Keratinocyte (primary cell): ENCODE data around the gene BCAP31. TPM values are rescaled to one million over a fixed set of nuclear protein-coding genes. Genes with fewer than 3 reads are reported as not detected.

Experiments used
- DNase-seq: peaks from one replicate; pipeline ENCODE4 v3.0.0-alpha.2; 2011; ENCODE audit warnings: low read depth, missing footprints, low spot score
- FAIRE-seq: peaks from 2 replicates; lab custom pipeline; 2011; peaks lifted over from hg19 to GRCh38; lab: Jason Lieb, UNC
- H2AFZ ChIP-seq: 2 replicates; pipeline ENCODE4 v1.6.0; 2012; ENCODE audit warnings: low read length, control low read depth, inconsistent platforms; ENCODE audit not compliant: control insufficient read depth
- H3K27ac ChIP-seq: 2 replicates; pipeline ENCODE4 v1.5.1; 2011; ENCODE audit warnings: low read length; ENCODE audit not compliant: control insufficient read depth, insufficient read depth
- H3K27me3 ChIP-seq: 3 replicates; pipeline ENCODE4 v1.6.0; 2011; ENCODE audit warnings: low read length; ENCODE audit not compliant: control insufficient read depth, insufficient read depth; ENCODE audit errors: extremely low read depth
- H3K36me3 ChIP-seq, 2 experiments: 2 replicates in 1 of 2; 3 replicates in 1 of 2; pipeline ENCODE4 v1.5.1; 2011; ENCODE audit warnings: low read length in 2 of 2, mild to moderate bottlenecking in 1 of 2; ENCODE audit not compliant: control insufficient read depth in 2 of 2, insufficient read depth in 2 of 2; ENCODE audit errors: extremely low read depth in 1 of 2
- H3K4me1 ChIP-seq: 3 replicates; pipeline ENCODE4 v1.5.1; 2011; ENCODE audit warnings: low read length; ENCODE audit not compliant: control insufficient read depth, insufficient read depth; ENCODE audit errors: extremely low read depth
- H3K4me2 ChIP-seq: 3 replicates; pipeline ENCODE4 v1.6.0; 2011; ENCODE audit warnings: low read depth, low read length; ENCODE audit not compliant: control insufficient read depth, insufficient read depth; ENCODE audit errors: extremely low read depth
- H3K4me3 ChIP-seq, 3 experiments: fragments of 200-600 bp in 1 of 3; sonication (generic) in 1 of 3; 2 replicates in 2 of 3; 3 replicates in 1 of 3; pipeline ENCODE4 v1.5.1; 2011 to 2016; ENCODE audit warnings: low read length in 3 of 3, mild to moderate bottlenecking in 3 of 3, control low read depth in 2 of 3, inconsistent platforms in 1 of 3, low read depth in 1 of 3, mixed read lengths in 1 of 3, mixed run types in 1 of 3, moderate library complexity in 1 of 3; ENCODE audit not compliant: control insufficient read depth in 2 of 3, insufficient read depth in 2 of 3; ENCODE audit errors: extremely low read depth in 1 of 3
- H3K79me2 ChIP-seq: 2 replicates; pipeline ENCODE4 v1.6.0; 2012; ENCODE audit warnings: low read length; ENCODE audit not compliant: control insufficient read depth, insufficient read depth
- H3K9ac ChIP-seq: 3 replicates; pipeline ENCODE4 v1.6.0; 2011; ENCODE audit warnings: low read length; ENCODE audit not compliant: control insufficient read depth, insufficient read depth; ENCODE audit errors: extremely low read depth
- H3K9me1 ChIP-seq: 3 replicates; pipeline ENCODE4 v1.6.0; 2011; ENCODE audit warnings: low read length; ENCODE audit not compliant: control insufficient read depth, insufficient read depth; ENCODE audit errors: extremely low read depth
- H3K9me3 ChIP-seq: 2 replicates; pipeline ENCODE4 v1.5.1; 2012; ENCODE audit warnings: low read depth, low read length; ENCODE audit not compliant: control insufficient read depth
- H4K20me1 ChIP-seq: 3 replicates; pipeline ENCODE4 v1.6.0; 2011; ENCODE audit warnings: low read length; ENCODE audit not compliant: control insufficient read depth, insufficient read depth; ENCODE audit errors: extremely low read depth
- EZH2 ChIP-seq: IDR thresholded peaks from one replicate; pipeline ENCODE4 v1.6.1; 2012; ENCODE audit warnings: inconsistent platforms, mild to moderate bottlenecking, low read length, moderate library complexity
- dilution Hi-C: fragments of 300-500 bp; cut with MboI; formaldehyde crosslinking; loops from one replicate; pipeline ENCODE4 v1.7.0; 2020; ENCODE audit warnings: low sequenced_read_pairs; ENCODE audit not compliant: extremely low pct_ligation_motif_present
- polyA plus RNA-seq, 5 experiments: library from polyadenylated mRNA; depleted of rRNA in 3 of 5; stranded (reverse) in 3 of 5; stranded (forward) in 1 of 5; unstranded in 1 of 5; fragments of >200 nt; gene quantifications; 1 replicate in 1 of 5; 2 replicates in 3 of 5; 3 replicates in 1 of 5; pipeline versions ENCODE4 v1.2.1 to v1.2.3, GENCODE V29; 2011 to 2012; ENCODE audit warnings: missing spikeins in 2 of 5, low read depth in 1 of 5, low replicate concordance in 1 of 5
- TF ChIP-seq, protein P1 (sequence below), 3 experiments: IDR thresholded peaks in 1 of 3; conservative IDR thresholded peaks in 1 of 3; optimal IDR thresholded peaks in 1 of 3; 2 replicates in 2 of 3; 3 replicates in 1 of 3; pipeline versions ENCODE3 to v1.5.1; 2011; ENCODE audit warnings: low read length in 3 of 3, mild to moderate bottlenecking in 3 of 3, moderate library complexity in 2 of 3, control low read depth in 1 of 3, inconsistent platforms in 1 of 3; ENCODE audit not compliant: insufficient read depth in 2 of 3; ENCODE audit errors: extremely low read depth in 1 of 3

The BCAP31 gene
- polyA plus RNA-seq, 1 donor (not counting 4 experiments of a cell fraction or from before 2014, with no cell fraction given), result 262 TPM

DNA sequence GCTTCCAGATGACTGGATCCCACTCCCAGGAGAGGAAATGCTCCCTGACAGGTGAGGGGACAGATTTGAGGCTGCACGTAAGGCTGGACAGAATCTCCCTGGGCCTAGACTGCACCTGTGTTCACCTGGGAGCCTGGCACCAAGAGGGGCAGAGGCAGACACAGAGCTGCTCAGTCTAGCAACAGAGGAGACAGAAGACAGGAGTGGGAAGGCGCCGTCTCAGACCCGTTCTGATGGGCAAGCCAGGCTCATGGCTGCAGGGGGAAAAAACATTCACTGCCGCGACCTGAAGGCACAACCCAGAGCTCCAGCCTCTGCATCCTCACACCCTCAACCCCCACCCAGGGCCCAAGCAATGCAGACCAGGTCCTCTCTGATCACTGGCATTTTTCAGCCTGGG is 16.8 kb downstream of the BCAP31 start:
- FAIRE-seq (no peak), DNase-seq (no peak)
- peaks cover 49% of the 10 kb centered on the region for H3K4me1 ChIP-seq
- TF ChIP-seq, protein P1, sequence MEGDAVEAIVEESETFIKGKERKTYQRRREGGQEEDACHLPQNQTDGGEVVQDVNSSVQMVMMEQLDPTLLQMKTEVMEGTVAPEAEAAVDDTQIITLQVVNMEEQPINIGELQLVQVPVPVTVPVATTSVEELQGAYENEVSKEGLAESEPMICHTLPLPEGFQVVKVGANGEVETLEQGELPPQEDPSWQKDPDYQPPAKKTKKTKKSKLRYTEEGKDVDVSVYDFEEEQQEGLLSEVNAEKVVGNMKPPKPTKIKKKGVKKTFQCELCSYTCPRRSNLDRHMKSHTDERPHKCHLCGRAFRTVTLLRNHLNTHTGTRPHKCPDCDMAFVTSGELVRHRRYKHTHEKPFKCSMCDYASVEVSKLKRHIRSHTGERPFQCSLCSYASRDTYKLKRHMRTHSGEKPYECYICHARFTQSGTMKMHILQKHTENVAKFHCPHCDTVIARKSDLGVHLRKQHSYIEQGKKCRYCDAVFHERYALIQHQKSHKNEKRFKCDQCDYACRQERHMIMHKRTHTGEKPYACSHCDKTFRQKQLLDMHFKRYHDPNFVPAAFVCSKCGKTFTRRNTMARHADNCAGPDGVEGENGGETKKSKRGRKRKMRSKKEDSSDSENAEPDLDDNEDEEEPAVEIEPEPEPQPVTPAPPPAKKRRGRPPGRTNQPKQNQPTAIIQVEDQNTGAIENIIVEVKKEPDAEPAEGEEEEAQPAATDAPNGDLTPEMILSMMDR (optimal IDR thresholded peaks at IDR 0.05 in 1 of 3, IDR thresholded peaks at IDR 0.05 in 1 of 3, conservative IDR thresholded peaks at IDR 0.05 in 1 of 3; ENCODE audit: extremely low read depth in 1 of 3, insufficient read depth in 2 of 3, low read length in 3 of 3), result no peak
- no peak for TF ChIP-seq EZH2
- no peak overlapping the region for H2AFZ ChIP-seq
- dilution Hi-C loops, result no loop called here
- no peaks in the 10 kb centered on the region for H3K27me3 ChIP-seq
- H3K27ac ChIP-seq, result no peak overlapping the region
- H3K4me2 ChIP-seq, result no peak overlapping the region
- no peaks in the 10 kb centered on the region for H4K20me1 ChIP-seq
- H3K4me3 ChIP-seq, result no peak overlapping the region
- H3K9me3 ChIP-seq, result no peaks in the 10 kb centered on the region
- H3K79me2 ChIP-seq, result peaks cover 5% of the 10 kb centered on the region
- no peaks in the 10 kb centered on the region for H3K9me1 ChIP-seq
- peaks cover 3 to 4% of the 10 kb centered on the region in 2 experiments for H3K36me3 ChIP-seq
- no peak overlapping the region for H3K9ac ChIP-seq

DNA sequence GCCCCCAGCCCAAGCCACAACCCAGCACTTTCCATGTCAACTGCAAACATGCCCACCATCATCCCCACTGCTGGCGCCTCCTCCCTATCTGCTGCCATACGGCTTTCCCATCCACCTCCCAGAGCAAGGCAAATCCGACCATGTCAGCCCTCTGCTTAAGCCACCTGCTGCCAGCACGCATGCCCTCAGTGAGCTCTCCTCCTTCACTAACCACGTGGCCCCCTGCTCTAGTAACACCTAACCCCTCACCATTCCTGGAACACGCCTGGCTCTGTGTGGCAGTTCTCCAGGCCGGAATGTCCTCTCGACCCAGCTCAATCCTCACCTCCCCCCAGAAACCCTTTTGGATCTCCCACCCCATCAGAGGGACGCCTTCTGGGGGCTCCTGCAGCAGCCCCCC is 17.4 kb downstream of the BCAP31 start:
- peaks cover 5% of the 10 kb centered on the region for H3K79me2 ChIP-seq
- no peak overlapping the region for H3K27ac ChIP-seq
- H2AFZ ChIP-seq, result no peak overlapping the region
- DNase-seq, result no peak
- no peaks in the 10 kb centered on the region for H4K20me1 ChIP-seq
- H3K9ac ChIP-seq, result no peak overlapping the region
- no peaks in the 10 kb centered on the region for H3K9me1 ChIP-seq
- H3K9me3 ChIP-seq, result no peaks in the 10 kb centered on the region
- FAIRE-seq, result no peak
- peaks cover 3 to 6% of the 10 kb centered on the region in 2 experiments for H3K36me3 ChIP-seq
- H3K4me1 ChIP-seq, result peaks cover 49% of the 10 kb centered on the region
- dilution Hi-C loops, result no loop called here
- H3K4me2 ChIP-seq, result no peak overlapping the region
- TF ChIP-seq EZH2, result no peak
- TF ChIP-seq, protein P1 (optimal IDR thresholded peaks at IDR 0.05 in 1 of 3, IDR thresholded peaks at IDR 0.05 in 1 of 3, conservative IDR thresholded peaks at IDR 0.05 in 1 of 3; ENCODE audit: extremely low read depth in 1 of 3, insufficient read depth in 2 of 3, low read length in 3 of 3), result no peak
- no peaks in the 10 kb centered on the region for H3K27me3 ChIP-seq
- no peak overlapping the region for H3K4me3 ChIP-seq
